Metanephros (tissue), 1 donor: ENCODE measurements around the gene GOLGA5. TPM values are rescaled to one million over a fixed set of nuclear protein-coding genes. Genes with fewer than 3 reads are reported as not detected.

Source experiments
- total RNA-seq: library from RNA; depleted of rRNA; stranded (reverse); fragments of >200 nt; gene quantifications from one replicate; pipeline ENCODE4 v1.2.3, GENCODE V29; 2014

The GOLGA5 gene, protein sequence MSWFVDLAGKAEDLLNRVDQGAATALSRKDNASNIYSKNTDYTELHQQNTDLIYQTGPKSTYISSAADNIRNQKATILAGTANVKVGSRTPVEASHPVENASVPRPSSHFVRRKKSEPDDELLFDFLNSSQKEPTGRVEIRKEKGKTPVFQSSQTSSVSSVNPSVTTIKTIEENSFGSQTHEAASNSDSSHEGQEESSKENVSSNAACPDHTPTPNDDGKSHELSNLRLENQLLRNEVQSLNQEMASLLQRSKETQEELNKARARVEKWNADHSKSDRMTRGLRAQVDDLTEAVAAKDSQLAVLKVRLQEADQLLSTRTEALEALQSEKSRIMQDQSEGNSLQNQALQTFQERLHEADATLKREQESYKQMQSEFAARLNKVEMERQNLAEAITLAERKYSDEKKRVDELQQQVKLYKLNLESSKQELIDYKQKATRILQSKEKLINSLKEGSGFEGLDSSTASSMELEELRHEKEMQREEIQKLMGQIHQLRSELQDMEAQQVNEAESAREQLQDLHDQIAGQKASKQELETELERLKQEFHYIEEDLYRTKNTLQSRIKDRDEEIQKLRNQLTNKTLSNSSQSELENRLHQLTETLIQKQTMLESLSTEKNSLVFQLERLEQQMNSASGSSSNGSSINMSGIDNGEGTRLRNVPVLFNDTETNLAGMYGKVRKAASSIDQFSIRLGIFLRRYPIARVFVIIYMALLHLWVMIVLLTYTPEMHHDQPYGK
- total RNA-seq, result 21.7 TPM

DNA sequence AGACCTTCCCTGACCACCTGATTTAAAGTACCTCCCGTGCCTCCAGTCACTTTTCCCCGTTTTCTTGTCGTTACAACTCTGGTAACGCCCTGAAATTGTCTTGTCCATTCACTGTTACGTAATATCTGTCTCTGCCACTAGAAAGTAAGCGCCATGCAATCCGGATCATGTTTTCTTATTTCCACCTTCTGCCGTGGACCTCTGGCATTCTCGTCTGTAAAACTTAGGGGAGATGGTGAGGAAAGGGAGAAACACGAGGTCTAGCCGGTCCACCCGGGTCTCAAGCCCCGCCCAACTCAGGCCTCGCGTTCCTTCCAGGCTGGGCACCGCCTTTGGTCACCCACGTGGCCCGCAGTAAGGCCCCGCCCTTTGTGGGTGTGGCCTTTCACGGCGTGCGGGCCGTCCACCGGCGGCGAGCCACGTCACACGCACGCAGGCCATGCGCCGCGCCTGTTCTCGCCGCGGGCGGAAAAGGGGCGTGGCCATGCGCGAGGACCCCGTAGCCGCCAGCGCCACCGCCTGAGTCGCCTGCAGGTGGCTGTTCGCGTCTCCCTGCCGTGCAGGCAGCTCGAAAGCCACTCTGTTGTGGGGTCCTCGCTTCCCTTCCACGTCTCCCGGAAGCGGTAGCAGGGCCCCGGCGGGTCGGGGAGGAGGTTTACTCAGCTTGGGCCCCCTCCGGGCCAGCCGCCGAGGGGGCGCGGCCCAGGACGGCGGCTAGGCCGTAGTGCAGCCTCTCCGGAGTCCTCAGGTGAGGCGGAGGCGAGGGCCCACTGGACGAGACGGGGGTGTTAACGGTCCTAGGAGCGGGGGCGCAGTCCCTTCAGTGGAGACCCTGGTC lies at the start of gene GOLGA5:
Gene GOLGA5, plus strand, starts transcription at position 597 of the 838 bp plus-strand sequence. CDS start 3,133 bp downstream, outside the sequence.

DNA sequence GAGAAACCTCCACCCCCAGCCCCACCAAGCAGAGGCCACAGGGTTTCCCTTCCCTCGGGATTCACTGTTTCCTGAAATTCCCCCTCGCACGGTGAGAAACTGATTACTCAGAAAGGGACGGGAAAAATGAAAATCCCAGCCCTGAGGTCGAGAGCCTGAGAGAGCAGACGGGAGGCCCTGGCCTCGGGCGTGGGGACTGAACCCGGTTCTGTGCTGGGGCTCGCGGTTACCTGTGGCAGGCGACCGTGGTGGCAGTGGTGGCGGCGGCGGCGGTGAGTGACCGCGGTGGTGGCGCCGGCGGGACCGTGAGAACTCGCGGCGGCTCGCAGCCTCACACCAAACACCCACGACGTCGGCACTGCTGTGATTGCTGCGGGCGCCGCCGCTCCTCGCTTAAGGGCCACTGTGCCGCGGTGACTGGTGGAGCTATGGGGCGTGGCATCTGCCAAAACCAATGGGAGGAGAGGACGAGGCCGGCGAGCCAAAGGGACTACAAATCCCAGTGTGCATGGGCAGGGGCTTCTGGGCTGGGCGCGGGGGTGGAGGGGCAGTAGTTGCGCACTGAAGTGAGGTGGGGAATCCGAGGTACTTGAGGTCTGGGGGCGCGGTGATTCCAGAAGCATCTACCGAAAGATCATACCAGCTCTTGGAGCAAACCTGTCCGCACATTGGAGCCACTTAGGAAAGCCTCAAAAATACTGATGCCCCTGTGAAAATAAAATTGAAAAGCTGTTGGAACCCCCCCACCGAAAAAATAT lies 45.7 kb upstream of the GOLGA5 start, which contains the start of gene LGMN:
Gene LGMN, minus strand, starts transcription at position 369 of the 758 bp plus-strand sequence. CDS start 15,841 bp downstream, outside the sequence.

Other genes with a start within 250 kb of the GOLGA5 start
- 109 TPM for gene LGMN, start 45.7 kb upstream of the GOLGA5 start, total RNA-seq
- 2.6 TPM for gene CHGA, start 128.8 kb downstream of the GOLGA5 start, total RNA-seq